GM19238 (cell line): Measurements from ENCODE around the gene MACROH2A2.
"Not testable (repeated sequence)": the region's sequence is repeated elsewhere in the genome, so short reads cannot be mapped to it uniquely, and the experiment has no call there.

Experiments used
- DNase-seq: peaks from one replicate; pipeline ENCODE4 v3.0.0; 2011; ENCODE audit warnings: low spot score; ENCODE audit not compliant: insufficient read length

Gene MACROH2A2

GRCh38 chr10:70067586-70067985, 14.9 kb downstream of the MACROH2A2 start:
- no peak for DNase-seq

- no peak for DNase-seq
These were observed 16.3 kb downstream of the MACROH2A2 start for GRCh38 chr10:70068925-70069324.

GRCh38 chr10:70069346-70069745, 16.7 kb downstream of the MACROH2A2 start:
- no peak for DNase-seq

GRCh38 chr10:70070834-70071233, 18.2 kb downstream of the MACROH2A2 start:
- no peak for DNase-seq

GRCh38 chr10:70074165-70074564, 21.5 kb downstream of the MACROH2A2 start:
- DNase-seq, result no peak

- no peak for DNase-seq
These were observed 22.3 kb downstream of the MACROH2A2 start for GRCh38 chr10:70074971-70075370.

GRCh38 chr10:70078329-70078728, 25.7 kb downstream of the MACROH2A2 start:
- DNase-seq, result no peak

GRCh38 chr10:70078937-70079336, 26.3 kb downstream of the MACROH2A2 start:
- DNase-seq, result no peak

- DNase-seq, result not testable (repeated sequence)
These were observed 28.1 kb downstream of the MACROH2A2 start for GRCh38 chr10:70080789-70081188.

- DNase-seq, result no peak
These were observed 31.5 kb downstream of the MACROH2A2 start for GRCh38 chr10:70084189-70084588.

- no peak for DNase-seq
These were observed 33.4 kb downstream of the MACROH2A2 start for GRCh38 chr10:70085975-70086613.

GRCh38 chr10:70087616-70088307, 35.1 kb downstream of the MACROH2A2 start:
- no peak for DNase-seq

GRCh38 chr10:70088308-70088698, 35.7 kb downstream of the MACROH2A2 start:
- DNase-seq, result no peak

- DNase-seq, result no peak
These were observed 37.4 kb downstream of the MACROH2A2 start for GRCh38 chr10:70090013-70090412.

GRCh38 chr10:70090951-70091350, 38.3 kb downstream of the MACROH2A2 start:
- no peak for DNase-seq

GRCh38 chr10:70092389-70092718, 39.7 kb downstream of the MACROH2A2 start:
- DNase-seq, result no peak

- DNase-seq, result no peak
These were observed 40.8 kb downstream of the MACROH2A2 start for GRCh38 chr10:70093335-70093944.

- DNase-seq, result no peak
These were observed 41.6 kb downstream of the MACROH2A2 start for GRCh38 chr10:70094250-70094649.

GRCh38 chr10:70096016-70096704, 43.5 kb downstream of the MACROH2A2 start:
- no peak for DNase-seq

GRCh38 chr10:70096705-70097420, 44.2 kb downstream of the MACROH2A2 start:
- no peak for DNase-seq

- DNase-seq, result no peak
These were observed 44.8 kb downstream of the MACROH2A2 start for GRCh38 chr10:70097459-70097858.

GRCh38 chr10:70098271-70098670, 45.6 kb downstream of the MACROH2A2 start:
- DNase-seq, result no peak
